GM10847 (cell line): ENCODE data around the gene TRIOBP.

Source experiments
- POLR2A ChIP-seq: IDR thresholded peaks from 2 replicates; pipeline ENCODE4 v1.6.1; 2011; ENCODE audit not compliant: insufficient read length; ENCODE audit errors: extremely low read depth

TRIOBP gene

DNA sequence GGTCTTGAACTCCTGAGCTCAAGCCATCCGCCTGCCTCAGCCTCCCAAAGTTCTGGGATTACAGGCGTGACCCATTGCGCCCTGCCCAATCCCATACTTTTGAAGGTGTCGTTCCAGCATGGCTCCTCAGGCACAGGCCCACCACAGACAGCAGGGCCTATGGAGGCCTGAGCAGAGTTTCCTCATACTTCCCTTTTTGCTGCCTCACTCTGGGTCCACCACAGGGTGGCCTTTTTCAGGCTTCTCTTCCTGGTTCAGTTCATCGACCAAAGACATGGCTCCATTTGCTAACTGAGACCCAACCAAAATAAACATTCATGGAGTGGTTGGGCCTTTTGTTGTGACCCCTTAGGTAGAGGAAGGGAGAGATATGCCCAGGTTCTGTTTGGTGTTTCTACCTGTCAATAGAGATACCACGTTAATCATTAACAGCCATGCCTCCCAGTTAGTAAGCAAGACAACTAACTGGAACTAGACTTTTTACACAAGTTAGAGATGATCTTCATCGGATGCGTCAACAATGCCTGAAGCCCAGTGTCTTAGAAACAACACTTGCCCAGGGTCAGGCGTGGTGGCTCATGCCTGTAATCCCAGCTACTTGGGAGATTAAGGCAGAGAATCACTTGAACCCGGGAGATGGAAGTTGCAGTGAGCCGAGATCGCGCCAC lies 35.1 kb downstream of the TRIOBP start:
- no peak for TF ChIP-seq POLR2A

DNA sequence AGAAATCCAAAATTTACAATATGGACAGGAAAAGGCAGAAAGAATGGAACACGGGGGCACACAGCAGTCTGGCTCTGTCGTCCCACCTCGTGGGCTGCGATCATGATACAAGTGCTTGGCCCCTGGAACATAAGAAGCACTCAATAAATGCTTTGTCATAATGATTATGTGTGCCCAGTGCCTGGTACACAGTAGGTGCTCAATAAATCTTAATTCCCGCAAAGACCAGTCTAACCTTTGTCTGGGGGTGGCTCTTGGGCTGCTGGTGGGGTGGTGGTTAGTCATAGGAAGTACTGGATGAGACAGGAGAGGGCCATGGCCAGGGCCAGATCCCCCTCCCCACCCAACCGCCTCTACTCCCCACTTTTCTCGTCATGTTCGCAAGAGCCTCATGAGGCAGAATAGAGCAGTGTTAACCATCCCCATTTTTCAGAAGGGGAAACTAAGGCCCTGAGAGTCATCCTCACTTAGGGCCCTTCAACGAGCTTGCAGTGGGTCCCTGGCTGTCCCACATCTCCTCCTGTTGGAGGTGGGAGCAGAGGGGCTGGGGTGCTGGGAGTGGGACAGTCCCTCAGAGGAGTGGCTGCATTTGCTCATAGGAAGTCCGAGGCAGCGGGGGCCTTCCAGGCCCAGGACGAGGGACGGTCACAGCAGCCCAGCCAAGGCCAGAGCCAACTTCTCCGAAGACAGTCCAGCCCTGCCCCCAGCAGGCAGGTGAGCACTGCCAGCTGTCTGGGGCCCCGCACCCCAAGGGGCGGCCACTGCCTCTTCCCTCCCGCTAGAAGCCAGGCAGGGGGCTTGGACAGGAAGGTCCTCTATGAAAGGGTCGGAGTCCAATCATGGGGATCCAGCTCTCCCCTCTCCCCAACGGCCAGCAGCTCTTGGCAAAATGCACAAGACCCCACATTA lies 36.1 kb downstream of the TRIOBP start:
- no peak for TF ChIP-seq POLR2A

DNA sequence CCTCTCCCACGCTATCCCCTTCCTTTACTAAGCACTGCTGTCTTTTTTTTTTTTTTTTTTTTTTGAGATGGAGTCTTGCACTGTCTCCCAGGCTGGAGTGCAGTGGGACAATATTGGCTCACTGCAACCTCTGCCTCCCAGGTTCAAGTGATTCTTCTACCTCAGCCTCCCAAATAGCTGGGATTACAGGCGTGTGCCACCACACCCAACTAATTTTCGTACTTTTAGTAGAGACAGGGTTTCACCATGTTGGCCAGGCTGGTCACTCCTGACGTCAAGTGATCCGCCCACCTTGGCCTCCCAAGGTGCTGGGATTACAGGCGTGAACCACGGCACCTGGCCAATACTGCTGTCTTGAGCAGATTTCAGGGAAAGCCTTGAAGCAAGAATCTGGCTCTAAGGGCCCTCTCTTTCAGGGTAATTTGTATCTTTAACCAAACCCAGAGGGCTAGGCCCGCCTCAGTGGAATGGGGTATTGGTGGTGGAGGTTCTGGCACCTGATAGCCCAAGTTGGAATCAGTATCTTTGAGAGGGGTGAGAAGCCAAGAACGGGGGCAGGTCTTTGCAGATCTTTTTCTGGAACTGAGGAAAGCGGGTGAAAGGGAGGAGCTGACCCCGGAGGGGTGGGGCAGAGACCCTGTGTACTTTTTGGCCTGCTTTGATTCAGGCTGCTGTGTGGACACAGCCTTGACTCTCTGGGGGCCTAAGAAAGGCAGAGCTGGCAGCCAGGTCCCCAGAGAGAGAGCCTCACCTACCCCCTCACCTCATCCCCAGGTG lies 37.0 kb downstream of the TRIOBP start:
- TF ChIP-seq POLR2A, result no peak

- TF ChIP-seq POLR2A, result no peak
Measured at GRCh38 chr22:37734402-37734700, 37.5 kb downstream of the TRIOBP start.

- no peak for TF ChIP-seq POLR2A
Measured at GRCh38 chr22:37734964-37735451, 38.2 kb downstream of the TRIOBP start.

DNA sequence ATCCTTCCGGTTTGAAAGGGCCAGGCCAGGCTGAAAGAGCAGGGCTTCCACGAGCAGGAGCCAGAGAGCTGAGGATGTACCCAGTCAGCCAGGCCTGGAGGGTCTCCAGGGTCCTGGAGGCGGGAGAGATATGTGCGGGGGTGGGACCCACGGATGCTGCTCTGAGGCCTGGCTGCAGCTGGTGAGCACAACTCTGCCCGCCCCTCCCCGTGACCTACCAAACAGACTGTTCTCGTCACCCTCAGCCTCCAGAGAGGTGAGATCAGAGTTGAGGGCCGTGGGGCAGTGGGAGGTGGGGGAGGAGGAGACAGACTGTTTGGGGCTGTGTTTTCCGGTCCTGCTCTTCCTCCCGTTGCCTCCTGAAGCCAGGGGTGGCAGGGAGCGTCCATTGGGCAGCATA lies 42.2 kb downstream of the TRIOBP start:
- TF ChIP-seq POLR2A, result no peak

DNA sequence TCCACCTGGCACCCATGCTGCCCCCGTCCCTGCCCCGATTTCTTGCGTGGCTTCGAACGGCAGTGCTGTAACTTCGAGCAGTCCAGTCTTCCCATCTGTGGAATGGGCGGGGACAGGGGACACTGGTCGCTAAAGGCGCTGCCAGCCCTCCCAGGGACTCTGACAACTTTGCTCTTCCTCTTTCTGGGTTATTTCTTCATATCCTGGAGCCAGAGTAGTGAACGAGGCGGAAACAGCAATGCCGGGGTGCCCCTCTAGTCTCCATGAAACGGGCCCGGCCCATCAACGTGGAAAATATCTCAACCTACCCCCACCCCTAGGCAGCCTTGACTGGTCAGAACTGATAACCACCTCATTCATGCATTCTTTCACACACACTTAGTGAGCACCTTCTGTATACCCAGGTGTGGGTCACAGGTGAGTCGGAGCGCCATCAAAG lies 42.8 kb downstream of the TRIOBP start:
- no peak for TF ChIP-seq POLR2A

DNA sequence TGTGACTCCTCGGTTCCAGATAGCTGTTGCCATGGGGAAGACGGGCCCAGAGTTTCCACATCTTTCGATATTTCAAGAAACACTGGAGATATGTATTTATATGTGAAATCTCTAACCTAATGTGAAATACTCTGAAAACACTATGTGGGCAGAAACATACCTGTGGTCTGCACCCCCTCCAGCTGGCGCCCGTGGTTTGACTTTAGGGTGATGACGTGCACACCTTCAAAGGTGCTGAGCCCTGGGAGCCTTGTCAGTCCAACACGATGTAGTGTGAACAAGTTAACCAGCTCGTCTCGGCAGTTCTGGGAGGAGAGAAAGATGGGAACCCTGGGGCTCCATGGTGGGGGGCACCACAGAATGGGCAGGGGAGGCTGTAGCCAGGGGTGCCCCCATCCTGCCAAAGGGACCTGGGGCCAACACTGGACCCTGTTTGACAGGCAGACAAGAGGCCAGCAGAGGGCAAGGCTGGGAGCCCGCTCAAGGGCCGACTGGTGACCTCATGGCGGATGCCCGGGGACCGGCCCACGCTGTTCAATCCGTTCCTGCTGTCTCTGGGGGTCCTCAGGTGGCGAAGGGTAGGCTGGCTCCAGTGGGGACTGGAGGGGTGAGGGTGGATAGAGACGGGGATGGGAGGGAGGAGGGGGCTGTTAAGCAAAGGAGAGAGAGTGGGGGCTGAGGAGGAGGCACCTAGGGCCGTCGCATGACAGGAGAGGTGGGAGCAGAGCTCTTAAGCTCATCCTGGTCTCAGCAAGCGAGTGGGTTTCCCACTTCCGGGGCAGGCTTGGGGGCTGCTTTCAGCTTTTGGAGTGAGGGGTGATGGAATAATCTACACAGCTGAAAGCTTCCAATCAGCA lies 43.8 kb downstream of the TRIOBP start:
- TF ChIP-seq POLR2A, result no peak

DNA sequence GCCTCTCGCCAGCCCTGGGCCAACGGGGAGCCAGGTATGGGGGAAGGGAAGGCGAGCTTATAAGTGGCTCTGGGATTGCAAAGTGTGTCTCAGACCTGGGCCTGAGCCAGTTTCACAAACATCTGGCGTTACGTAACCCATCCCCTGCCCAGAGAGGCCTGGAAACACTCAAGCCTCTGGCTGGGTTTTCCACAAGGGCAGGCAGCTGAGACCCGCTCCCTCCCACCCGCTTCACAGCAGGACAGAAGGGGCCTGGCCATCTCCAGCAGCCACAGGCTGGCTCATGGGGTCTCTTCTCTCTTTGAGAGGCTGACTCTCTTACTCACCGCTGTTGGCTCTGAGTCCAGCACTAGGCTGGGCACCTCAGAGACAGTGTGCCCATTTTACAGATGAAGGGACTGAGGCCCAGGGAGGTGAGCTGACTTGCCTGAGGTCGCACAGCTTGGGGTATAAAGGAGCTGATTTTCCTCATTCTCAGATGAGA lies 44.5 kb downstream of the TRIOBP start:
- TF ChIP-seq POLR2A, result no peak

- TF ChIP-seq POLR2A, result no peak
Measured at GRCh38 chr22:37742376-37743171, 45.7 kb downstream of the TRIOBP start.

- no peak for TF ChIP-seq POLR2A
Measured at GRCh38 chr22:37744589-37744988, 47.7 kb downstream of the TRIOBP start.

DNA sequence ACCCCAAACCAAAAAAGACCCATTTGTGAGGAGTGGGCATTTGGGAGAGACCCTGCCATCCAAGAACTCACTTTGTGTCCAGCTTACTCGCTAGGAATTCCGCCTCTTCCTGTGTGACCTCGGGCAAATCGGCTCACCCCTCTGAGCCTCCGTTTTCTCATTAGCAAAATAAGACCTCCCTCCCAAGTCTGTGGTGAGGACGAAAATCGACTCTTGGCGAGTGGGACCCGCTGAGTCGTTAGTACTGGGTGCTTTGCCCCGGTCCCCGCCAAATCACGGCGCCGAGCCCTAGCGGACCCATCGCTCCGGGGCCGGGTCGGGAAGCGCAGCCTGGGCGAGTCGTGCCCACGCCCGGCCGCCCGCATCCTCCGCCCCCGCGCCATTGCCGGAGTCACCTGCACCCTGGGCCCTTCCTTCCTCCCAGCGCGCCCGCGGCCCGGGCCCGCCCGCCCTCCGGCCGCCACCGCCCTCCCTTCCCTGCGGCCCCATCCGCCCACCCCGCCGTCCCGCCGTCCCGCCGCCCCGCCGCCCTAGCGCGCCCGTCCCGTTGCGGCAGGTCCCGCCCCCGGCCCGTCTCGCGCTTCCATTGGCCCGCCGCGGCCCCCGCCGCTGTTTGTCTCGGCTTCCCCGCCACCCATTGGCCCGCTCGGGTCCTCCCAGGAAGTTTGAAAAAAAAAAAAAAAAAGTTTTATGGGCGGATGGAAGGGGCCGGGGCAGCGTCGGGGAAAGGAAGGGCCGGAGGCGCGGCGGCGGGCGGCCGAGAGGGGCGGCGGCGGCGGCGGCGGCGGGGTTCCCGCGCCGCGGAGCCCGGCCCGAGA lies 48.9 kb downstream of the TRIOBP start:
- no peak for TF ChIP-seq POLR2A
